ENCODE data around the gene RPS19BP1. TPM values are rescaled to one million over a fixed set of nuclear protein-coding genes. Genes with fewer than 3 reads are reported as not detected.

RPS19BP1 gene
- total RNA-seq, 1 experiment from 2014 or later = 48.3 TPM

- Histone ChIP-seq H3K36me3 (no peaks in the 10 kb centered on the region), H3K4me1 (no peaks in the 10 kb centered on the region), H3K9me3 (replicated peaks) (no peaks in the 10 kb centered on the region), H3K4me3 (no peak overlapping the region), H3K27ac (no peak overlapping the region), H3K27me3 (no peaks in the 10 kb centered on the region)
- no peak for DNase-seq
Observed at GRCh38 chr22:39567135-39567946, 34.8 kb upstream of the RPS19BP1 start.

- Histone ChIP-seq H3K4me1 (no peaks in the 10 kb centered on the region), H3K9me3 (replicated peaks) (no peaks in the 10 kb centered on the region), H3K27me3 (no peaks in the 10 kb centered on the region), H3K4me3 (no peak overlapping the region), H3K36me3 (no peaks in the 10 kb centered on the region), H3K27ac (no peak overlapping the region)
- no peak for DNase-seq
Observed at GRCh38 chr22:39565414-39565944, 32.9 kb upstream of the RPS19BP1 start.

GRCh38 chr22:39563571-39564428 is 31.3 kb upstream of the RPS19BP1 start:
- Histone ChIP-seq H3K36me3 (no peaks in the 10 kb centered on the region), H3K9me3 (replicated peaks) (no peaks in the 10 kb centered on the region), H3K27ac (no peak overlapping the region), H3K27me3 (no peaks in the 10 kb centered on the region), H3K4me3 (no peak overlapping the region), H3K4me1 (no peaks in the 10 kb centered on the region)
- no peak for DNase-seq

- Histone ChIP-seq H3K4me1 (no peaks in the 10 kb centered on the region), H3K27me3 (no peaks in the 10 kb centered on the region), H3K9me3 (replicated peaks) (no peaks in the 10 kb centered on the region), H3K4me3 (no peak overlapping the region), H3K36me3 (no peaks in the 10 kb centered on the region), H3K27ac (no peak overlapping the region)
- no peak for DNase-seq
Observed at GRCh38 chr22:39562839-39563489, 30.4 kb upstream of the RPS19BP1 start.

GRCh38 chr22:39560127-39560526 is 27.6 kb upstream of the RPS19BP1 start:
- H3K4me1 ChIP-seq = no peaks in the 10 kb centered on the region
- no peak overlapping the region for H3K27ac ChIP-seq
- no peaks in the 10 kb centered on the region for H3K36me3 ChIP-seq
- H3K27me3 ChIP-seq = no peaks in the 10 kb centered on the region
- H3K4me3 ChIP-seq = no peak overlapping the region
- no peak for DNase-seq
- no peaks in the 10 kb centered on the region for H3K9me3 ChIP-seq (replicated peaks)

GRCh38 chr22:39559456-39560105 is 27.0 kb upstream of the RPS19BP1 start:
- Histone ChIP-seq H3K36me3 (no peaks in the 10 kb centered on the region), H3K4me1 (no peaks in the 10 kb centered on the region), H3K4me3 (no peak overlapping the region), H3K9me3 (replicated peaks) (no peaks in the 10 kb centered on the region), H3K27ac (no peak overlapping the region), H3K27me3 (no peaks in the 10 kb centered on the region)
- peak in 1 of 2 experiments; percentile 22 for DNase-seq

- no peak for DNase-seq
- Histone ChIP-seq H3K4me1 (no peaks in the 10 kb centered on the region), H3K27ac (no peak overlapping the region), H3K9me3 (replicated peaks) (no peaks in the 10 kb centered on the region), H3K27me3 (no peaks in the 10 kb centered on the region), H3K4me3 (no peak overlapping the region), H3K36me3 (no peaks in the 10 kb centered on the region)
Observed at GRCh38 chr22:39558950-39559349, 26.4 kb upstream of the RPS19BP1 start.

- Histone ChIP-seq H3K4me3 (no peak overlapping the region), H3K27me3 (no peaks in the 10 kb centered on the region), H3K4me1 (no peaks in the 10 kb centered on the region), H3K27ac (no peak overlapping the region), H3K36me3 (no peaks in the 10 kb centered on the region), H3K9me3 (replicated peaks) (no peaks in the 10 kb centered on the region)
- DNase-seq = no peak
Observed at GRCh38 chr22:39558254-39558727, 25.7 kb upstream of the RPS19BP1 start.

GRCh38 chr22:39556970-39557841 is 24.7 kb upstream of the RPS19BP1 start:
- no peaks in the 10 kb centered on the region for H3K9me3 ChIP-seq (replicated peaks)
- H3K27ac ChIP-seq = no peak overlapping the region
- H3K4me3 ChIP-seq = no peak overlapping the region
- no peaks in the 10 kb centered on the region for H3K36me3 ChIP-seq
- DNase-seq = no peak
- no peaks in the 10 kb centered on the region for H3K4me1 ChIP-seq
- H3K27me3 ChIP-seq = no peaks in the 10 kb centered on the region; the same call in 1 of the 2 replicates

GRCh38 chr22:39554151-39554550 is 21.6 kb upstream of the RPS19BP1 start:
- DNase-seq = no peak
- Histone ChIP-seq H3K27ac (no peak overlapping the region), H3K9me3 (replicated peaks) (no peaks in the 10 kb centered on the region), H3K36me3 (no peaks in the 10 kb centered on the region), H3K4me1 (no peaks in the 10 kb centered on the region), H3K4me3 (no peak overlapping the region), H3K27me3 (no peaks in the 10 kb centered on the region; the same call in 1 of the 2 replicates)

- H3K27ac ChIP-seq = no peak overlapping the region
- DNase-seq = no peak
- no peaks in the 10 kb centered on the region for H3K9me3 ChIP-seq (replicated peaks)
- H3K36me3 ChIP-seq = no peaks in the 10 kb centered on the region
- no peaks in the 10 kb centered on the region; the same call in 1 of the 2 replicates for H3K27me3 ChIP-seq
- H3K4me1 ChIP-seq = no peaks in the 10 kb centered on the region
- H3K4me3 ChIP-seq = no peak overlapping the region
Observed at GRCh38 chr22:39553429-39553828, 20.9 kb upstream of the RPS19BP1 start.

GRCh38 chr22:39547587-39547947 is 15.0 kb upstream of the RPS19BP1 start:
- H3K27ac ChIP-seq = no peak overlapping the region
- no peaks in the 10 kb centered on the region for H3K27me3 ChIP-seq

GRCh38 chr22:39546889-39547586 is 14.5 kb upstream of the RPS19BP1 start:
- Histone ChIP-seq H3K9me3 (replicated peaks) (no peaks in the 10 kb centered on the region), H3K27ac (no peak overlapping the region), H3K4me3 (no peak overlapping the region), H3K4me1 (no peaks in the 10 kb centered on the region), H3K27me3 (no peaks in the 10 kb centered on the region), H3K36me3 (no peaks in the 10 kb centered on the region)
- no peak for DNase-seq

More at GRCh38 chr22:39547587-39547947, 15.0 kb upstream of the RPS19BP1 start:
- DNase-seq = no peak
- H3K9me3 ChIP-seq (replicated peaks) = no peaks in the 10 kb centered on the region
- H3K36me3 ChIP-seq = no peaks in the 10 kb centered on the region
- no peak overlapping the region for H3K4me3 ChIP-seq
- H3K4me1 ChIP-seq = no peaks in the 10 kb centered on the region
